ENCODE results near the gene GALNT12. TPM values are rescaled to one million over a fixed set of nuclear protein-coding genes. Genes with fewer than 3 reads are reported as not detected.

GALNT12 gene, protein sequence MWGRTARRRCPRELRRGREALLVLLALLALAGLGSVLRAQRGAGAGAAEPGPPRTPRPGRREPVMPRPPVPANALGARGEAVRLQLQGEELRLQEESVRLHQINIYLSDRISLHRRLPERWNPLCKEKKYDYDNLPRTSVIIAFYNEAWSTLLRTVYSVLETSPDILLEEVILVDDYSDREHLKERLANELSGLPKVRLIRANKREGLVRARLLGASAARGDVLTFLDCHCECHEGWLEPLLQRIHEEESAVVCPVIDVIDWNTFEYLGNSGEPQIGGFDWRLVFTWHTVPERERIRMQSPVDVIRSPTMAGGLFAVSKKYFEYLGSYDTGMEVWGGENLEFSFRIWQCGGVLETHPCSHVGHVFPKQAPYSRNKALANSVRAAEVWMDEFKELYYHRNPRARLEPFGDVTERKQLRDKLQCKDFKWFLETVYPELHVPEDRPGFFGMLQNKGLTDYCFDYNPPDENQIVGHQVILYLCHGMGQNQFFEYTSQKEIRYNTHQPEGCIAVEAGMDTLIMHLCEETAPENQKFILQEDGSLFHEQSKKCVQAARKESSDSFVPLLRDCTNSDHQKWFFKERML
- 1 to 10 TPM; 4.7 to 4.9 TPM for total RNA-seq
- 5.2 TPM for polyA plus RNA-seq

- H3K27me3 Mint-ChIP-seq = peaks cover 7 to 9% of the 10 kb centered on the region in 2 donors
- no peaks in the 10 kb centered on the region for H3K27me3 ChIP-seq (ENCODE audit: insufficient read depth, low read length, poor library complexity, severe bottlenecking)
- H3K4me3 ChIP-seq (ENCODE audit: low read length) = peak within 1 kb of the TSS; percentile 62
- DNase-seq = peak; percentile 42 to 70 (median 55)
- H3K4me1 ChIP-seq (ENCODE audit: insufficient read depth, low read length) = peaks cover 22% of the 10 kb centered on the region
- H3K9me3 Mint-ChIP-seq = no peaks in the 10 kb centered on the region
- ChIA-PET CTCF (interaction anchor here (1.0 to 2.7 kb wide), 7 partner anchors 9 to 191 kb away, joined by 3 to 14 read pairs (median 4); partner anchors contain the start of gene ANKS6), POLR2A (interaction anchor here (1.8 kb wide), 1 partner anchor 10 kb away, joined by 8 read pairs; the partner anchor contains the start of gene ANKS6)
- peaks cover 21 to 44% (median 39%) of the 10 kb centered on the region in 3 donors for H3K4me1 Mint-ChIP-seq
- peak within 1 kb of the TSS; percentile 49 for H3K27ac ChIP-seq (ENCODE audit: low read depth, low read length)
- H3K36me3 ChIP-seq (ENCODE audit: insufficient read depth, low read length) = no peaks in the 10 kb centered on the region
- no peaks in the 10 kb centered on the region for H3K36me3 Mint-ChIP-seq
- H3K27ac Mint-ChIP-seq = peak within 1 kb of the TSS in 6 of 8 donors; percentile 2 to 85 (median 38)
- no peaks in the 10 kb centered on the region for H3K9me3 ChIP-seq (ENCODE audit: low read length)
- peak within 1 kb of the TSS; percentile 87 to 94 (median 90) for H3K4me3 Mint-ChIP-seq
Measured at GRCh38 chr9:98807070-98807813, at the start of gene GALNT12. Gene GALNT12, plus strand, starts transcription at chr9:98807670. Its CDS starts 29 bp downstream, at chr9:98807699.

DNA sequence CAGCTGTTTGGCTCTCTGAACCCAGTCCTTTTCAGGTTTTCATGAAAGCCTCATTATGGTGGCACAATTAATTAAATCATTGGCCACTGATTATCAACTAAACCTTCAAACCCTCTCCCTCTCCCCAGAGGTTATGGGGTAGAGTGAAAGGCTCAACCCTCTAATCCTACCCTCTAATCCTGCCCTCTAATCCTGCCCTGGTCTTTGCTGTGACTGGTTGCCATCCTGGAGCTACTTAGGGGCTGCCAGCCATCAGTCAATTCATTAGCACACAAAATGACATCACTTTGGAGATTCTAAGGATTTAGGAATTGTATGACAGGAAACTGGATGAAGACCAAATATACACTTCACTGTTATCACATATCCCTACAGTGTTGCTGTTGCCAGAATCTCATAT lies 47.2 kb upstream of the GALNT12 start:
- Histone ChIP-seq H3K27me3 (ENCODE audit: insufficient read depth, low read length, poor library complexity, severe bottlenecking) (no peaks in the 10 kb centered on the region), H3K36me3 (ENCODE audit: insufficient read depth, low read length) (peaks cover 6% of the 10 kb centered on the region), H3K4me3 (ENCODE audit: low read length) (no peak overlapping the region), H3K9me3 (ENCODE audit: low read length) (no peaks in the 10 kb centered on the region), H3K4me1 (ENCODE audit: insufficient read depth, low read length) (no peaks in the 10 kb centered on the region), H3K27ac (ENCODE audit: low read depth, low read length) (no peak overlapping the region)
- no peak overlapping the region for H3K4me3 Mint-ChIP-seq
- no peaks in the 10 kb centered on the region for H3K4me1 Mint-ChIP-seq
- peaks cover 0 to 12% (median 0%) of the 10 kb centered on the region in 5 donors for H3K9me3 Mint-ChIP-seq
- DNase-seq = no peak
- H3K36me3 Mint-ChIP-seq = peaks cover 22 to 67% (median 47%) of the 10 kb centered on the region in 3 donors
- H3K27ac Mint-ChIP-seq = no peak overlapping the region
- POLR2A ChIA-PET = no interaction called here
- H3K27me3 Mint-ChIP-seq = peaks cover 0 to 2% of the 10 kb centered on the region in 2 donors
- CTCF ChIA-PET = no interaction called here

- Mint-ChIP-seq H3K4me1 (no peaks in the 10 kb centered on the region), H3K9me3 (peaks cover 0 to under 1% (median 0%) of the 10 kb centered on the region in 5 donors), H3K27ac (no peak overlapping the region), H3K36me3 (peaks cover 13 to 62% (median 43%) of the 10 kb centered on the region in 3 donors), H3K27me3 (peaks cover 0 to 2% of the 10 kb centered on the region in 2 donors), H3K4me3 (no peak overlapping the region)
- no peaks in the 10 kb centered on the region for H3K36me3 ChIP-seq (ENCODE audit: insufficient read depth, low read length)
- POLR2A ChIA-PET = no interaction called here
- H3K4me1 ChIP-seq (ENCODE audit: insufficient read depth, low read length) = no peaks in the 10 kb centered on the region
- CTCF ChIA-PET = no interaction called here
- no peak for DNase-seq
- H3K27me3 ChIP-seq (ENCODE audit: insufficient read depth, low read length, poor library complexity, severe bottlenecking) = no peaks in the 10 kb centered on the region
- H3K27ac ChIP-seq (ENCODE audit: low read depth, low read length) = no peak overlapping the region
- H3K9me3 ChIP-seq (ENCODE audit: low read length) = no peaks in the 10 kb centered on the region
- H3K4me3 ChIP-seq (ENCODE audit: low read length) = no peak overlapping the region
Measured at GRCh38 chr9:98763986-98764745, 43.3 kb upstream of the GALNT12 start.

- no peaks in the 10 kb centered on the region for H3K27me3 Mint-ChIP-seq
- Histone ChIP-seq H3K27me3 (ENCODE audit: insufficient read depth, low read length, poor library complexity, severe bottlenecking) (no peaks in the 10 kb centered on the region), H3K4me1 (ENCODE audit: insufficient read depth, low read length) (no peaks in the 10 kb centered on the region), H3K9me3 (ENCODE audit: low read length) (no peaks in the 10 kb centered on the region), H3K4me3 (ENCODE audit: low read length) (no peak overlapping the region), H3K27ac (ENCODE audit: low read depth, low read length) (no peak overlapping the region), H3K36me3 (ENCODE audit: insufficient read depth, low read length) (no peaks in the 10 kb centered on the region)
- H3K27ac Mint-ChIP-seq = no peak overlapping the region
- ChIA-PET POLR2A (no interaction called here), CTCF (interaction anchor here (1.7 kb wide), 1 partner anchor 11 kb away, joined by 3 read pairs; no protein-coding TSS in a partner anchor)
- no peaks in the 10 kb centered on the region for H3K9me3 Mint-ChIP-seq
- no peak overlapping the region for H3K4me3 Mint-ChIP-seq
- peaks cover 14 to 62% (median 47%) of the 10 kb centered on the region in 3 donors for H3K36me3 Mint-ChIP-seq
- DNase-seq = no peak
- H3K4me1 Mint-ChIP-seq = no peaks in the 10 kb centered on the region
Measured at GRCh38 chr9:98765256-98765655, 42.2 kb upstream of the GALNT12 start.

- no peak for DNase-seq
- Mint-ChIP-seq H3K27me3 (no peaks in the 10 kb centered on the region), H3K4me1 (no peaks in the 10 kb centered on the region), H3K36me3 (peaks cover 17 to 67% (median 48%) of the 10 kb centered on the region in 3 donors), H3K9me3 (no peaks in the 10 kb centered on the region), H3K4me3 (no peak overlapping the region), H3K27ac (no peak overlapping the region)
- POLR2A ChIA-PET = no interaction called here
- CTCF ChIA-PET = interaction anchor here (1.1 to 1.7 kb wide), 2 partner anchors 8 to 9 kb away, joined by 3 read pairs; no protein-coding TSS in a partner anchor
- H3K4me1 ChIP-seq (ENCODE audit: insufficient read depth, low read length) = no peaks in the 10 kb centered on the region
- H3K27ac ChIP-seq (ENCODE audit: low read depth, low read length) = no peak overlapping the region
- no peaks in the 10 kb centered on the region for H3K27me3 ChIP-seq (ENCODE audit: insufficient read depth, low read length, poor library complexity, severe bottlenecking)
- H3K9me3 ChIP-seq (ENCODE audit: low read length) = no peaks in the 10 kb centered on the region
- no peak overlapping the region for H3K4me3 ChIP-seq (ENCODE audit: low read length)
- peaks cover 7% of the 10 kb centered on the region for H3K36me3 ChIP-seq (ENCODE audit: insufficient read depth, low read length)
Measured at GRCh38 chr9:98766586-98766985, 40.9 kb upstream of the GALNT12 start.

- CTCF ChIA-PET = interaction anchor here (0.7 kb wide), 1 partner anchor 9 kb away, joined by 3 read pairs; no protein-coding TSS in a partner anchor
- DNase-seq = no peak
- Mint-ChIP-seq H3K36me3 (peaks cover 18 to 72% (median 48%) of the 10 kb centered on the region in 3 donors), H3K4me3 (no peak overlapping the region), H3K9me3 (no peaks in the 10 kb centered on the region), H3K4me1 (no peaks in the 10 kb centered on the region), H3K27ac (no peak overlapping the region), H3K27me3 (no peaks in the 10 kb centered on the region)
- no peaks in the 10 kb centered on the region for H3K4me1 ChIP-seq (ENCODE audit: insufficient read depth, low read length)
- no peak overlapping the region for H3K27ac ChIP-seq (ENCODE audit: low read depth, low read length)
- no peaks in the 10 kb centered on the region for H3K27me3 ChIP-seq (ENCODE audit: insufficient read depth, low read length, poor library complexity, severe bottlenecking)
- H3K36me3 ChIP-seq (ENCODE audit: insufficient read depth, low read length) = peaks cover 7% of the 10 kb centered on the region
- POLR2A ChIA-PET = no interaction called here
- H3K4me3 ChIP-seq (ENCODE audit: low read length) = no peak overlapping the region
- no peaks in the 10 kb centered on the region for H3K9me3 ChIP-seq (ENCODE audit: low read length)
Measured at GRCh38 chr9:98767196-98767595, 40.3 kb upstream of the GALNT12 start.

DNA sequence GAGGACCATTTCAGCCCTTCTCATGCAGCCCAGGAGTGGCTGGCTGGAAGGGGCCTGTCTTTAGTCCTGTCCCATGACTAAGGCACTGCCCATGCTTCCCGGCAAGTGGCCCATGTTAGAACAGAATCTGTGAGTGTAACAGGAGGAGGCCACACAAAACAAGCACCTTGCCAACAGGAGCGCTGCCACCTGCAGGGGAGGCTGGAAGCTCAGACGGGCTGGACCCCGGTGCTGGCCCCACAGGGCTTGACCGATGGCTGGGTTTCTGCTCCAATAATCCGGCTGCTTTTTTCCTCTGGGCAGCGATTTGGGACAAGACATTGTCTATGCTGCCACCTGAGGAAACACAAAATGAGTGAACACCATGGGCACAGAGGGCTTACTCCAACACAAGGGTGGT lies 39.6 kb upstream of the GALNT12 start:
- Mint-ChIP-seq H3K36me3 (peaks cover 22 to 75% (median 47%) of the 10 kb centered on the region in 3 donors), H3K27me3 (no peaks in the 10 kb centered on the region), H3K4me1 (no peaks in the 10 kb centered on the region), H3K27ac (no peak overlapping the region), H3K9me3 (peaks cover 0 to 2% (median 0%) of the 10 kb centered on the region in 5 donors), H3K4me3 (no peak overlapping the region)
- no peak for DNase-seq
- no peak overlapping the region for H3K4me3 ChIP-seq (ENCODE audit: low read length)
- ChIA-PET POLR2A (no interaction called here), CTCF (no interaction called here)
- H3K36me3 ChIP-seq (ENCODE audit: insufficient read depth, low read length) = peaks cover 7% of the 10 kb centered on the region
- no peaks in the 10 kb centered on the region for H3K4me1 ChIP-seq (ENCODE audit: insufficient read depth, low read length)
- H3K27me3 ChIP-seq (ENCODE audit: insufficient read depth, low read length, poor library complexity, severe bottlenecking) = no peaks in the 10 kb centered on the region
- H3K9me3 ChIP-seq (ENCODE audit: low read length) = no peaks in the 10 kb centered on the region
- H3K27ac ChIP-seq (ENCODE audit: low read depth, low read length) = no peak overlapping the region

Data from CD8-positive, alpha-beta memory T cell (primary cell).